BJ (cell line): ENCODE results near the gene DNM2. TPM values are rescaled to one million over a fixed set of nuclear protein-coding genes. Genes with fewer than 3 reads are reported as not detected.

Experiments used
- CTCF ChIA-PET: fragments of 350-600 bp; formaldehyde crosslinking; extraction: SDS; loops from one replicate; lab custom pipeline; 2021; ENCODE audit warnings: antibody characterized with exemption, inconsistent platforms; lab: Yijun Ruan, JAX
- POLR2A ChIA-PET: fragments of 300-600 bp; sonication (Branson Sonifier 250); formaldehyde crosslinking; extraction: SDS; loops from one replicate; lab custom pipeline; 2021; ENCODE audit warnings: antibody characterized with exemption; lab: Charles Lee
- DNase-seq: peaks from one replicate; pipeline ENCODE4 v3.0.0-alpha.2; 2011; ENCODE audit warnings: low read depth
- H3K27me3 ChIP-seq: 2 replicates; pipeline ENCODE4 v1.6.0; 2011; ENCODE audit warnings: low read length; ENCODE audit not compliant: control insufficient read depth, insufficient read depth
- H3K36me3 ChIP-seq: 2 replicates; pipeline ENCODE4 v1.5.1; 2011; ENCODE audit warnings: low read length; ENCODE audit not compliant: control insufficient read depth, insufficient read depth
- H3K4me3 ChIP-seq: 2 replicates; pipeline ENCODE4 v1.5.1; 2011; ENCODE audit warnings: low read depth, mild to moderate bottlenecking, control low read depth, low read length
- polyA plus RNA-seq: library from polyadenylated mRNA; depleted of rRNA; stranded (reverse); fragments of >200 nt; gene quantifications from 2 replicates; pipeline ENCODE4 v1.2.3, GENCODE V29; 2011
- TF ChIP-seq, protein P1 (sequence below): IDR thresholded peaks from 2 replicates; pipeline ENCODE4 v1.5.1; 2011; ENCODE audit warnings: low read depth, mild to moderate bottlenecking, control low read depth, inconsistent platforms, low read length, moderate library complexity; ENCODE audit not compliant: insufficient read depth

Gene DNM2
- polyA plus RNA-seq, 1 experiment, result 64.2 TPM

DNA sequence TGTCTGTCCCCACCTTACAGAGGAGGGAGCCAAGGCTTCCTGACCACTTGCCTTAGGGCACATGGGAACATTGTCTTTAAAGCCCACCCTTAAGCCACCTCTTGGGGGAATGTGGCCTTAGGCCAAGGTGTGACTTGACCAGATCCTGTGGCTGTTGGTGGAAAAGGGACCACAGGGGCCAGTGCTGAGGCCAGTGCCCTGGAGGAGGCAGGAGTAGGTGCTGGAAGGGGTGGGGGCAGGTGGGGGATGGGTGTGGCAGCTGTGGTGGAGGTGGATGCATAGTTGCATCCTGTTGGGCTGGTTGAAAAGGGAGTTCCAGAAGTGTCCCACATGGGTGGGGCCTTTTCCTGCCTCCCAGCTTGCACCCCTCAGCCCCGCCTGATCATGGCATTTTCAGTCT, 44.8 kb downstream of the DNM2 start:
- peaks cover 12% of the 10 kb centered on the region for H3K36me3 ChIP-seq
- ChIA-PET CTCF (interaction anchor here (0.9 to 1.5 kb wide), 2 partner anchors 18 to 102 kb away, joined by 3 read pairs; no protein-coding TSS in a partner anchor), POLR2A (no interaction called here)
- H3K4me3 ChIP-seq, result no peak overlapping the region
- no peaks in the 10 kb centered on the region for H3K27me3 ChIP-seq
- no peak for DNase-seq
- TF ChIP-seq, protein P1, sequence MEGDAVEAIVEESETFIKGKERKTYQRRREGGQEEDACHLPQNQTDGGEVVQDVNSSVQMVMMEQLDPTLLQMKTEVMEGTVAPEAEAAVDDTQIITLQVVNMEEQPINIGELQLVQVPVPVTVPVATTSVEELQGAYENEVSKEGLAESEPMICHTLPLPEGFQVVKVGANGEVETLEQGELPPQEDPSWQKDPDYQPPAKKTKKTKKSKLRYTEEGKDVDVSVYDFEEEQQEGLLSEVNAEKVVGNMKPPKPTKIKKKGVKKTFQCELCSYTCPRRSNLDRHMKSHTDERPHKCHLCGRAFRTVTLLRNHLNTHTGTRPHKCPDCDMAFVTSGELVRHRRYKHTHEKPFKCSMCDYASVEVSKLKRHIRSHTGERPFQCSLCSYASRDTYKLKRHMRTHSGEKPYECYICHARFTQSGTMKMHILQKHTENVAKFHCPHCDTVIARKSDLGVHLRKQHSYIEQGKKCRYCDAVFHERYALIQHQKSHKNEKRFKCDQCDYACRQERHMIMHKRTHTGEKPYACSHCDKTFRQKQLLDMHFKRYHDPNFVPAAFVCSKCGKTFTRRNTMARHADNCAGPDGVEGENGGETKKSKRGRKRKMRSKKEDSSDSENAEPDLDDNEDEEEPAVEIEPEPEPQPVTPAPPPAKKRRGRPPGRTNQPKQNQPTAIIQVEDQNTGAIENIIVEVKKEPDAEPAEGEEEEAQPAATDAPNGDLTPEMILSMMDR, result no peak

DNA sequence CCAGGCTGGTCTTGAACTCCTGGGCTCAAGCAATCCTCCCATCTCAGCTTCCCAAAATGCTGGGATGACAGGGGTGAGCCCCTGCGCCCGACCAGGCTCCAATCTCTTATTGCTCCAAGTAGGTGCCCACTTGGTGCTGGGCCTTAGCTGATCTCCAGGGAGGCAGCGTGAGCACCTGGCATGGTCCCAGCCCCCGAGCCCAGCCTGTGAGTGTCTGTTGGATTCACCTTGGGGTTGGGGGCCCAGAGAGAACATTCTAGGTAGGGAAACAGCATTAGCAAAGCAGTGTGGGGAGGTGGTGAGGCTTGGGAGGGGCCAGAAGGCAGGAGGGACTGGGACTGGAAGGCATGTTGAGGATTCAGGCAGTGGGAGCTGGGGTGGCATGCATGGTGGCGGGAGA, 45.5 kb downstream of the DNM2 start:
- CTCF ChIA-PET, result interaction anchor here (1.5 kb wide), 1 partner anchor 18 kb away, joined by 3 read pairs; no protein-coding TSS in a partner anchor
- DNase-seq, result no peak

DNA sequence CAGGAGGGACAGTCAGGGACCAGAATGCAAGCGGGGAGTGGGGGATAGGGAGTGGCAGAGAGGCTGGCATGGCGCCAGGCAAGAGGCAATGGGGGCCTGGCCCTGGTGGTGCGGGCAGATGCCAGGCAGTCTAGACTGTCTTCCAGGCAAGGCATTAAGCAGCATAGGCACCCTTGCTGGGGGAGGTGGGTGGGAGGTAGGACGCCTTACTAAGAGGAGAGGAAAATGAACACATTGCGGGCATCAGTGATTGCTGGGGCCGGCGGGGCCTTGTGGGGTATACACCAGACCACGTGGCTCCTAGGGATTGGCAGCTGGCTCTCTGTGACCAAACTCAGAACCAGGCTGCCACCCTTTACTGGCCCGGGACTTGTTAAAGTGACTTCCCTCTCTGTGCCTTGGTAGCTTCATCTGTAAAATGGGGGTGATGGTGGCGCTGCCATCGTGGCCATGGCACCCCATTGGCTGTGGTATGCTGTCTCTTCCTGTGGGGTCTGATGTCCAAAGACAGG, 46.0 kb downstream of the DNM2 start:
- CTCF ChIA-PET, result interaction anchor here (0.9 to 1.5 kb wide), 2 partner anchors 19 to 101 kb away, joined by 3 read pairs; no protein-coding TSS in a partner anchor

More for the DNA sequence above, 45.5 kb downstream of the DNM2 start:
- Histone ChIP-seq H3K4me3 (no peak overlapping the region), H3K27me3 (no peaks in the 10 kb centered on the region), H3K36me3 (peaks cover 12% of the 10 kb centered on the region)
- POLR2A ChIA-PET, result no interaction called here
- TF ChIP-seq, protein P1, result no peak

GRCh38 chr19:10764340-10764894, 46.5 kb downstream of the DNM2 start:
- DNase-seq, result no peak
- peaks cover 12% of the 10 kb centered on the region for H3K36me3 ChIP-seq
- H3K27me3 ChIP-seq, result no peaks in the 10 kb centered on the region
- H3K4me3 ChIP-seq, result no peak overlapping the region
- TF ChIP-seq, protein P1, result no peak
- CTCF ChIA-PET, result interaction anchor here (0.9 kb wide), 1 partner anchor 100 kb away, joined by 3 read pairs; no protein-coding TSS in a partner anchor
- POLR2A ChIA-PET, result no interaction called here

More for the DNA sequence above, 46.0 kb downstream of the DNM2 start:
- Histone ChIP-seq H3K27me3 (no peaks in the 10 kb centered on the region), H3K4me3 (no peak overlapping the region), H3K36me3 (peaks cover 12% of the 10 kb centered on the region)
- TF ChIP-seq, protein P1, result no peak
- POLR2A ChIA-PET, result no interaction called here
- no peak for DNase-seq

GRCh38 chr19:10766049-10766623, 48.3 kb downstream of the DNM2 start:
- DNase-seq, result no peak
- TF ChIP-seq, protein P1, result no peak
- ChIA-PET POLR2A (no interaction called here), CTCF (interaction anchor here (1.8 kb wide), 1 partner anchor 49 kb away, joined by 8 read pairs; the partner anchor contains the start of gene DNM2)
- no peaks in the 10 kb centered on the region for H3K27me3 ChIP-seq
- no peak overlapping the region for H3K4me3 ChIP-seq
- peaks cover 13% of the 10 kb centered on the region for H3K36me3 ChIP-seq
